Lung (tissue), 12 donors: ENCODE data around the gene REEP1. TPM values are rescaled to one million over a fixed set of nuclear protein-coding genes. Genes with fewer than 3 reads are reported as not detected.

ENCODE experiments used
- ATAC-seq: fragments of 200-7000 bp; cut with Tn5 transposase; one replicate; pipeline ENCODE4 v1.9.1; 2020; ENCODE audit warnings: moderate number of reproducible peaks; ENCODE audit not compliant: insufficient read depth, low FRiP score
- DNase-seq, 3 donors: peaks; one replicate each; pipeline ENCODE4 v3.0.0-alpha.2; 2013 to 2017
- H3K27ac ChIP-seq, 2 donors: one replicate each; pipeline ENCODE4 v1.5.1; 2013; ENCODE audit warnings: mild to moderate bottlenecking in 2 of 2, moderate library complexity in 2 of 2, control low read depth in 1 of 2, inconsistent platforms in 1 of 2, low read depth in 1 of 2, low read length in 1 of 2
- H3K27me3 ChIP-seq, 3 donors: one replicate each; pipeline ENCODE4 v1.5.1; 2013; ENCODE audit warnings: low read length in 2 of 3; ENCODE audit not compliant: control insufficient read depth in 3 of 3, insufficient read depth in 3 of 3
- H3K36me3 ChIP-seq, 4 donors: one replicate each; pipeline ENCODE4 v1.5.1; 2013; ENCODE audit warnings: low read length in 4 of 4, mild to moderate bottlenecking in 1 of 4, moderate library complexity in 1 of 4; ENCODE audit not compliant: control insufficient read depth in 4 of 4, insufficient read depth in 4 of 4
- H3K4me1 ChIP-seq, 5 donors: one replicate each; pipeline ENCODE4 v1.5.1; 2013; ENCODE audit warnings: low read length in 5 of 5, mild to moderate bottlenecking in 2 of 5, moderate library complexity in 1 of 5; ENCODE audit not compliant: control insufficient read depth in 5 of 5, insufficient read depth in 5 of 5
- H3K4me3 ChIP-seq: one replicate; pipeline ENCODE4 v1.5.1; 2013; ENCODE audit warnings: mild to moderate bottlenecking, control low read depth, moderate library complexity
- H3K9ac ChIP-seq, 2 donors: one replicate each; pipeline ENCODE4 v1.5.1; 2013; ENCODE audit warnings: low read length in 2 of 2, control low read depth in 1 of 2; ENCODE audit not compliant: insufficient read depth in 1 of 2
- H3K9me3 ChIP-seq, 4 donors: one replicate each; pipeline ENCODE4 v1.5.1; 2013; ENCODE audit warnings: low read length in 3 of 4, mild to moderate bottlenecking in 1 of 4, moderate library complexity in 1 of 4; ENCODE audit not compliant: control insufficient read depth in 4 of 4, insufficient read depth in 3 of 4
- CTCF ChIP-seq: IDR thresholded peaks from 2 replicates; pipeline ENCODE4 v1.5.1; 2012; ENCODE audit warnings: mild to moderate bottlenecking; ENCODE audit errors: control extremely low read depth, extremely low read depth
- WGBS, 2 donors: extraction: QIAGEN DNeasy Blood & Tissue Kit; methylation state at CpG; one replicate each; pipeline ENCODE4 v1.1.7; 2013; 5-methylcytosine and 5-hydroxymethylcytosine counted together
- polyA plus RNA-seq, 2 donors: library from polyadenylated mRNA; stranded (reverse); fragments of 200-250 nt; gene quantifications; one replicate each; pipeline ENCODE4 v1.2.1, GENCODE V29; 2013
- total RNA-seq, 2 donors: library from RNA; depleted of rRNA in 1 of 2; stranded (reverse); fragments of >200 nt in 1 of 2; gene quantifications; one replicate each; pipeline ENCODE4 v1.2.1, GENCODE V29; 2014 to 2021
- donor health status: control.
- donor health status: control.
- donor health status: Bipolar disorder and iron deficiency.
- donor health status: healthy.
- donor health status: DM: yes; HTN: yes; CAD: no.

Gene REEP1
- total and polyA plus RNA-seq, 4 donors: 2.4 to 19.7 (median 5.4) TPM

GRCh38 chr2:86298411-86299390 lies 38.7 kb downstream of the REEP1 start:
- H3K9me3 ChIP-seq: no peaks in the 10 kb centered on the region
- no peak for ATAC-seq
- no peak overlapping the region for H3K4me3 ChIP-seq
- no peaks in the 10 kb centered on the region for H3K27me3 ChIP-seq
- peak; percentile 11 for TF ChIP-seq CTCF
- WGBS, 2 donors: 51 to 66% methylated on average over 11 of the region's 11 CpGs
- no peak overlapping the region for H3K27ac ChIP-seq
- H3K36me3 ChIP-seq: no peaks in the 10 kb centered on the region
- H3K4me1 ChIP-seq: peaks cover 9 to 56% (median 15%) of the 10 kb centered on the region in 5 donors
- H3K9ac ChIP-seq: no peak overlapping the region
- DNase-seq: peak; percentile 65 to 84 (median 79)

- DNase-seq (peak in 1 of 3 donors; percentile 12), ATAC-seq (no peak)
- Histone ChIP-seq H3K9me3 (no peaks in the 10 kb centered on the region), H3K27ac (no peak overlapping the region), H3K9ac (no peak overlapping the region), H3K4me3 (no peak overlapping the region), H3K4me1 (peaks cover 9 to 50% (median 15%) of the 10 kb centered on the region in 5 donors), H3K36me3 (no peaks in the 10 kb centered on the region), H3K27me3 (no peaks in the 10 kb centered on the region)
- TF ChIP-seq CTCF: no peak
- WGBS, 2 donors: 69 to 73% methylated on average over 5 of the region's 5 CpGs
These were observed 39.9 kb downstream of the REEP1 start for GRCh38 chr2:86297382-86298147.

DNA sequence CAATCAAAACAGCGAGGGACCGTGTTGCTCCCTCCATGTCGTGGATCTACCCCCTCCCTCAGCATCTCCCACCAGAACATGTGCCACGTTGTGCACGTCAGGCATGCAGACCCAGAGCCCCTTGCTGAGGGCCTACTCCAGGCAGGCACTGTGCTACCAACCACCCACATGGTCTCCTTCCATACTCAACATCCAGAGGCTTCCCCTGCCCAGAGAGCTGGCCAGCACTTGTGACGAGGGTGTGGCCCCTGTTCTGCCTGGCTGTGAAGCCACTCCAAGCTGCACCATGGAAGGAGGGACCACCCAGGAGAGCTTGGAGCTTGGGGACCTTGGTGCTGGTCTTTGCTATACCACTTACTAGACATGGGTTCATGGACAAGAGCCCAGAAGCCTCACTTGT lies 40.5 kb downstream of the REEP1 start:
- Histone ChIP-seq H3K4me3 (no peak overlapping the region), H3K27ac (no peak overlapping the region), H3K27me3 (no peaks in the 10 kb centered on the region), H3K9ac (no peak overlapping the region), H3K4me1 (peaks cover 7 to 44% (median 13%) of the 10 kb centered on the region in 5 donors), H3K9me3 (no peaks in the 10 kb centered on the region), H3K36me3 (no peaks in the 10 kb centered on the region)
- WGBS, 2 donors: 91 to 93% methylated on average over 6 of the region's 6 CpGs
- no peak for DNase-seq
- no peak for ATAC-seq
- no peak for TF ChIP-seq CTCF
